B cell (primary cell): Measurements from ENCODE around the gene SHROOM2. TPM values are rescaled to one million over a fixed set of nuclear protein-coding genes. Genes with fewer than 3 reads are reported as not detected.

ENCODE experiments used
- ATAC-seq: fragments of 200-7000 bp; cut with Tn5 transposase; one replicate; pipeline ENCODE4 v1.10.0; 2021; ENCODE audit warnings: low read depth, mild to moderate bottlenecking, moderate number of reproducible peaks, moderate library complexity
- CTCF ChIA-PET: fragments of 350-600 bp; sonication (Branson Sonifier 250); formaldehyde crosslinking; loops from one replicate; lab custom pipeline; 2021; ENCODE audit warnings: antibody characterized with exemption, inconsistent platforms; lab: Charles Lee
- POLR2A ChIA-PET: fragments of 350-600 bp; sonication (Branson Sonifier 250); formaldehyde crosslinking; loops from one replicate; lab custom pipeline; 2021; ENCODE audit warnings: antibody characterized with exemption; lab: Charles Lee
- DNase-seq: peaks from one replicate; pipeline ENCODE4 v3.0.0; 2013
- H2AFZ ChIP-seq: 2 replicates; pipeline ENCODE4 v1.6.1; 2012; ENCODE audit warnings: mild to moderate bottlenecking, low read depth, low read length; ENCODE audit not compliant: insufficient read depth, poor library complexity, severe bottlenecking
- H3K27ac ChIP-seq, 2 donors: 1 replicate in 1 of 2; 2 replicates in 1 of 2; pipeline ENCODE4 v1.5.1; 2012 to 2013; ENCODE audit warnings: low read length in 2 of 2, mild to moderate bottlenecking in 2 of 2, moderate library complexity in 1 of 2
- H3K27me3 ChIP-seq, 4 experiments: fragments of 200-600 bp in 1 of 4; sonication (generic) in 1 of 4; replicated peaks in 1 of 4; 1 replicate in 2 of 4; 2 replicates in 2 of 4; pipeline versions ENCODE4 v1.6.1 to v1.7.0; 2013 to 2016; ENCODE audit warnings: low read length in 3 of 4, mild to moderate bottlenecking in 2 of 4, mixed read lengths in 1 of 4, moderate library complexity in 1 of 4; ENCODE audit not compliant: insufficient read depth in 4 of 4, control insufficient read depth in 3 of 4; ENCODE audit errors: control extremely low read depth in 1 of 4
- H3K36me3 ChIP-seq, 2 experiments: replicated peaks in 1 of 2; 1 replicate in 1 of 2; 2 replicates in 1 of 2; pipeline versions ENCODE4 v1.6.1 to v1.7.1; 2013; ENCODE audit warnings: low read length in 1 of 2; ENCODE audit not compliant: insufficient read depth in 2 of 2, control insufficient read depth in 1 of 2; ENCODE audit errors: control extremely low read depth in 1 of 2, extremely low read depth in 1 of 2
- H3K4me1 ChIP-seq, 2 donors: fragments of 200-600 bp in 1 of 2; sonication (generic) in 1 of 2; 1 replicate in 1 of 2; 2 replicates in 1 of 2; pipeline versions ENCODE4 v1.5.1 to v1.6.1; 2013 to 2017; ENCODE audit warnings: low read length in 2 of 2; ENCODE audit not compliant: control insufficient read depth in 2 of 2, insufficient read depth in 2 of 2
- H3K4me2 ChIP-seq: replicated peaks from 2 replicates; pipeline ENCODE3; 2012; ENCODE audit warnings: mild to moderate bottlenecking, low read depth, low read length; ENCODE audit not compliant: poor library complexity, severe bottlenecking
- H3K4me3 ChIP-seq, 5 experiments: fragments of 200-600 bp in 1 of 5; sonication (generic) in 1 of 5; 1 replicate in 3 of 5; 2 replicates in 2 of 5; pipeline versions ENCODE4 v1.5.1 to v1.7.0; 2011 to 2016; ENCODE audit warnings: low read length in 4 of 5, mild to moderate bottlenecking in 4 of 5, low read depth in 2 of 5, control low read depth in 1 of 5, moderate library complexity in 1 of 5; ENCODE audit not compliant: insufficient read depth in 1 of 5; ENCODE audit errors: control extremely low read depth in 1 of 5, extremely low read depth in 1 of 5
- H3K79me2 ChIP-seq: fragments of 200-600 bp; sonication (generic); one replicate; pipeline ENCODE4 v1.6.0; 2016; ENCODE audit warnings: low read length; ENCODE audit not compliant: control insufficient read depth, insufficient read depth
- H3K9ac ChIP-seq: fragments of 200-600 bp; sonication (generic); 2 replicates; pipeline ENCODE4 v1.6.1; 2017; ENCODE audit warnings: mild to moderate bottlenecking, low read length, moderate library complexity
- H3K9me3 ChIP-seq, 3 donors: one replicate each; pipeline versions ENCODE4 v1.6.1 to v1.7.1; 2013; ENCODE audit warnings: low read length in 2 of 3; ENCODE audit not compliant: control insufficient read depth in 2 of 3, insufficient read depth in 1 of 3; ENCODE audit errors: control extremely low read depth in 1 of 3
- H4K20me1 ChIP-seq: 2 replicates; pipeline ENCODE4 v1.6.0; 2012; ENCODE audit warnings: mild to moderate bottlenecking, low read length; ENCODE audit not compliant: insufficient read depth, control insufficient read depth, poor library complexity, severe bottlenecking
- H3K27ac Mint-ChIP-seq: one replicate; pipeline ENCODE4 v1.8.0; 2021; ENCODE audit warnings: mixed read lengths
- H3K27me3 Mint-ChIP-seq: one replicate; pipeline ENCODE4 v1.8.0; 2021; ENCODE audit warnings: mixed read lengths
- H3K4me1 Mint-ChIP-seq: one replicate; pipeline ENCODE4 v1.8.0; 2021; ENCODE audit warnings: mixed read lengths
- H3K4me3 Mint-ChIP-seq: one replicate; pipeline ENCODE4 v1.8.0; 2021; ENCODE audit warnings: mixed read lengths
- H3K9me3 Mint-ChIP-seq: one replicate; pipeline ENCODE4 v1.8.0; 2022; ENCODE audit warnings: mixed read lengths; ENCODE audit not compliant: insufficient read depth
- CTCF ChIP-seq: fragments of 200-600 bp; IDR thresholded peaks from one replicate; pipeline ENCODE4 v1.8.0; 2022; ENCODE audit warnings: antibody characterized with exemption, mild to moderate bottlenecking
- EZH2 ChIP-seq: IDR thresholded peaks from 2 replicates; pipeline ENCODE4 v1.6.1; 2012; ENCODE audit warnings: borderline replicate concordance, low read depth, mild to moderate bottlenecking, moderate library complexity, low read length; ENCODE audit not compliant: insufficient read depth, poor library complexity, severe bottlenecking
- WGBS: methylation state at CpG from one replicate; pipeline ENCODE4 v1.1.5; 2013; ENCODE audit warnings: missing lambda C conversion rate; ENCODE audit not compliant: insufficient coverage; 5-methylcytosine and 5-hydroxymethylcytosine counted together
- intact Hi-C: fragments of 100-400 bp; cut with micrococcal nuclease; formaldehyde crosslinking; loops from one replicate; pipeline ENCODE4 v1.10.0; 2022
- polyA plus RNA-seq: library from polyadenylated mRNA; depleted of rRNA; stranded (reverse); fragments of >200 nt; gene quantifications from 2 replicates; pipeline ENCODE4 v1.2.3, GENCODE V29; 2012
- total RNA-seq, 2 donors: library from RNA; stranded (reverse); fragments of 120-200 nt in 1 of 2; gene quantifications; 1 replicate in 1 of 2; 2 replicates in 1 of 2; pipeline versions ENCODE4 v1.2.3 to v1.2.4, GENCODE V29; 2013 to 2022

The SHROOM2 gene
- total and polyA plus RNA-seq, 2 donors (not counting 1 experiment from before 2014, with no cell fraction given): not detected

- ATAC-seq: no peak
- H3K27me3 Mint-ChIP-seq: peaks cover 32% of the 10 kb centered on the region
- H3K9ac ChIP-seq: no peak overlapping the region
- H3K79me2 ChIP-seq: no peaks in the 10 kb centered on the region
- H3K4me2 ChIP-seq: no peak overlapping the region
- WGBS: 97% methylated on average over 7 of the region's 7 CpGs
- no peaks in the 10 kb centered on the region for H3K36me3 ChIP-seq
- H3K9me3 Mint-ChIP-seq: no peaks in the 10 kb centered on the region
- intact Hi-C loops: no loop called here
- H2AFZ ChIP-seq: no peak overlapping the region
- no peak overlapping the region for H3K27ac ChIP-seq
- no peak for TF ChIP-seq CTCF
- no peak for TF ChIP-seq EZH2
- no peak overlapping the region for H3K4me3 ChIP-seq
- ChIA-PET POLR2A (no interaction called here), CTCF (no interaction called here)
- H3K4me1 ChIP-seq: peaks cover 0 to 3% of the 10 kb centered on the region in 2 donors
- no peak for DNase-seq
- peaks cover 9% of the 10 kb centered on the region for H3K4me1 Mint-ChIP-seq
- no peak overlapping the region for H3K4me3 Mint-ChIP-seq
- peaks cover 0 to 8% (median 0%) of the 10 kb centered on the region in 4 experiments for H3K27me3 ChIP-seq
- H4K20me1 ChIP-seq: no peaks in the 10 kb centered on the region
- no peak overlapping the region for H3K27ac Mint-ChIP-seq
- no peaks in the 10 kb centered on the region for H3K9me3 ChIP-seq
Observed at GRCh38 chrX:9862953-9863352, 76.7 kb downstream of the SHROOM2 start.

- peaks cover 0 to 3% of the 10 kb centered on the region in 2 donors for H3K4me1 ChIP-seq
- ChIA-PET POLR2A (no interaction called here), CTCF (no interaction called here)
- H3K4me3 Mint-ChIP-seq: no peak overlapping the region
- peaks cover 0 to 8% (median 0%) of the 10 kb centered on the region in 4 experiments for H3K27me3 ChIP-seq
- H3K4me1 Mint-ChIP-seq: peaks cover 9% of the 10 kb centered on the region
- H3K9me3 ChIP-seq: no peaks in the 10 kb centered on the region
- H3K36me3 ChIP-seq: no peaks in the 10 kb centered on the region
- H3K9ac ChIP-seq: no peak overlapping the region
- no peak overlapping the region for H3K27ac Mint-ChIP-seq
- H3K79me2 ChIP-seq: no peaks in the 10 kb centered on the region
- ATAC-seq (no peak), DNase-seq (no peak)
- intact Hi-C loops: no loop called here
- H3K27ac ChIP-seq: no peak overlapping the region
- H3K4me2 ChIP-seq: no peak overlapping the region
- WGBS: 0% methylated on average over 1 of the region's 10 CpGs
- no peak overlapping the region for H3K4me3 ChIP-seq
- no peak overlapping the region for H2AFZ ChIP-seq
- H3K9me3 Mint-ChIP-seq: no peaks in the 10 kb centered on the region
- H3K27me3 Mint-ChIP-seq: peaks cover 33% of the 10 kb centered on the region
- TF ChIP-seq EZH2 (no peak), CTCF (no peak)
- H4K20me1 ChIP-seq: no peaks in the 10 kb centered on the region
Observed at GRCh38 chrX:9864011-9864410, 77.8 kb downstream of the SHROOM2 start.
